A673 (cell line): ENCODE measurements around the gene FRMD5. TPM values are rescaled to one million over a fixed set of nuclear protein-coding genes. Genes with fewer than 3 reads are reported as not detected.

Experiments
- BruUV-seq: library from RNA; stranded (reverse); fragments of 400-500 nt; replicated peaks from 2 replicates; lab custom pipeline; 2021; lab: Mats Ljungman, UMichigan
- CTCF ChIA-PET: fragments of 300-600 bp; sonication (Branson Sonifier 250); formaldehyde crosslinking; loops from one replicate; lab custom pipeline; 2022; ENCODE audit warnings: antibody characterized with exemption; lab: Charles Lee
- POLR2A ChIA-PET: fragments of 300-600 bp; sonication (Branson Sonifier 250); formaldehyde crosslinking; loops from one replicate; lab custom pipeline; 2022; ENCODE audit warnings: antibody characterized with exemption; ENCODE audit not compliant: low non-redundant PET; lab: Charles Lee
- DNase-seq: peaks from one replicate; pipeline ENCODE4 v3.0.0-alpha.2; 2015; ENCODE audit warnings: low spot score
- H3K27ac ChIP-seq: fragments of 200-600 bp; sonication (generic); 2 replicates; pipeline ENCODE4 v1.5.1; 2016; ENCODE audit warnings: mixed run types, low read depth, mild to moderate bottlenecking, mixed read lengths, antibody characterized with exemption, low read length; ENCODE audit not compliant: poor library complexity, severe bottlenecking
- H3K27me3 ChIP-seq: fragments of 200-600 bp; sonication (generic); replicated peaks from 2 replicates; pipeline ENCODE4 v1.6.1; 2017; ENCODE audit warnings: mixed run types, low read depth, mild to moderate bottlenecking, mixed read lengths, antibody characterized with exemption, low read length; ENCODE audit not compliant: insufficient read depth, poor library complexity
- H3K36me3 ChIP-seq: fragments of 200-600 bp; sonication (generic); 2 replicates; pipeline ENCODE4 v1.6.1; 2016; ENCODE audit warnings: mixed run types, mild to moderate bottlenecking, mixed read lengths, antibody characterized with exemption, low read length; ENCODE audit not compliant: insufficient read depth, poor library complexity, severe bottlenecking
- H3K4me1 ChIP-seq: fragments of 200-600 bp; sonication (generic); 2 replicates; pipeline ENCODE4 v1.6.1; 2017; ENCODE audit warnings: mixed run types, mild to moderate bottlenecking, mixed read lengths, antibody characterized with exemption, low read length; ENCODE audit not compliant: insufficient read depth, poor library complexity, severe bottlenecking
- H3K4me3 ChIP-seq: fragments of 200-600 bp; sonication (generic); 2 replicates; pipeline ENCODE4 v1.5.1; 2016; ENCODE audit warnings: low read depth, mixed run types, mild to moderate bottlenecking, mixed read lengths, low read length; ENCODE audit not compliant: poor library complexity, severe bottlenecking
- H3K9me3 ChIP-seq: fragments of 200-600 bp; sonication (generic); 2 replicates; pipeline ENCODE4 v1.6.1; 2016; ENCODE audit warnings: mixed run types, low read depth, mild to moderate bottlenecking, mixed read lengths, antibody characterized with exemption, low read length; ENCODE audit not compliant: poor library complexity, severe bottlenecking
- EZH2 ChIP-seq: fragments of 200-600 bp; sonication (generic); IDR thresholded peaks from 2 replicates; pipeline ENCODE4 v1.6.1; 2017; ENCODE audit warnings: borderline replicate concordance, low read depth, mild to moderate bottlenecking, mixed read lengths, antibody characterized with exemption, low read length; ENCODE audit not compliant: poor library complexity, severe bottlenecking
- intact Hi-C: fragments of 100-400 bp; cut with micrococcal nuclease; formaldehyde crosslinking; loops from one replicate; pipeline ENCODE4 v1.10.0; 2022; ENCODE audit not compliant: unreplicated experiment
- total RNA-seq: library from RNA; stranded (reverse); gene quantifications from 2 replicates; pipeline ENCODE4 v1.2.3, GENCODE V29; 2021
- TF ChIP-seq, protein P1 (sequence below): fragments of 300-800, 200-600 bp; sonication (generic); conservative IDR thresholded peaks from 2 replicates; pipeline ENCODE4 v1.5.1; 2017; ENCODE audit warnings: low read depth, mild to moderate bottlenecking, antibody characterized with exemption, low read length, moderate library complexity, mixed read lengths

Gene FRMD5
- total RNA-seq, 1 experiment from 2014 or later = 2.6 TPM

GRCh38 chr15:43958861-43959330, 236.2 kb downstream of the FRMD5 start:
- no peaks in the 10 kb centered on the region for H3K36me3 ChIP-seq
- CTCF ChIA-PET = interaction anchor here (0.6 kb wide), 1 partner anchor 56 kb away, joined by 4 read pairs; no protein-coding TSS in a partner anchor
- DNase-seq = peak; percentile 4
- H3K4me3 ChIP-seq = no peak overlapping the region
- no TSS peak for BruUV-seq
- no peaks in the 10 kb centered on the region for H3K9me3 ChIP-seq
- no peaks in the 10 kb centered on the region for H3K4me1 ChIP-seq
- no peak overlapping the region for H3K27ac ChIP-seq
- intact Hi-C loops = no loop called here
- TF ChIP-seq, protein P1, sequence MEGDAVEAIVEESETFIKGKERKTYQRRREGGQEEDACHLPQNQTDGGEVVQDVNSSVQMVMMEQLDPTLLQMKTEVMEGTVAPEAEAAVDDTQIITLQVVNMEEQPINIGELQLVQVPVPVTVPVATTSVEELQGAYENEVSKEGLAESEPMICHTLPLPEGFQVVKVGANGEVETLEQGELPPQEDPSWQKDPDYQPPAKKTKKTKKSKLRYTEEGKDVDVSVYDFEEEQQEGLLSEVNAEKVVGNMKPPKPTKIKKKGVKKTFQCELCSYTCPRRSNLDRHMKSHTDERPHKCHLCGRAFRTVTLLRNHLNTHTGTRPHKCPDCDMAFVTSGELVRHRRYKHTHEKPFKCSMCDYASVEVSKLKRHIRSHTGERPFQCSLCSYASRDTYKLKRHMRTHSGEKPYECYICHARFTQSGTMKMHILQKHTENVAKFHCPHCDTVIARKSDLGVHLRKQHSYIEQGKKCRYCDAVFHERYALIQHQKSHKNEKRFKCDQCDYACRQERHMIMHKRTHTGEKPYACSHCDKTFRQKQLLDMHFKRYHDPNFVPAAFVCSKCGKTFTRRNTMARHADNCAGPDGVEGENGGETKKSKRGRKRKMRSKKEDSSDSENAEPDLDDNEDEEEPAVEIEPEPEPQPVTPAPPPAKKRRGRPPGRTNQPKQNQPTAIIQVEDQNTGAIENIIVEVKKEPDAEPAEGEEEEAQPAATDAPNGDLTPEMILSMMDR = no peak
- no peak for TF ChIP-seq EZH2
- H3K27me3 ChIP-seq = no peaks in the 10 kb centered on the region
- POLR2A ChIA-PET = no interaction called here

DNA sequence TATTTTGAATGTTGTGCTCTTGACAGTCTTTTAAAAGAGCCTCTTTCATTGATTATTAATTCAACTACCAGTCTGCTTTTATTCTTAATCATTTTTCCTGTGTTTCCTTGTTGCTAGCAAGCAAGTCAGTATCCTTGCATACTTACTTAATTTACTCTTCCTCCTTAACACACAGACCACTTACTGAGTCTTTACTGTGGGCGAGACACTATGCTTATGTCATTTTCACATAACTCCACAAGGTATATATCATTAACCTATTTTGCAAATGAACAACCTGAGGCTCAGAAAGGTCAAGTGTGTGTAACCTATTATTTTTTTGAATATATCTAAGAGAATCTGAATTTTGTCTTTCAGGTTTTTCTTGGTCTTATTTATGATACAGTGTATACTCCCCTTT, 237.3 kb downstream of the FRMD5 start:
- H3K27me3 ChIP-seq = no peaks in the 10 kb centered on the region
- no peaks in the 10 kb centered on the region for H3K4me1 ChIP-seq
- H3K27ac ChIP-seq = no peak overlapping the region
- ChIA-PET CTCF (no interaction called here), POLR2A (no interaction called here)
- no peak overlapping the region for H3K4me3 ChIP-seq
- no peaks in the 10 kb centered on the region for H3K36me3 ChIP-seq
- H3K9me3 ChIP-seq = no peaks in the 10 kb centered on the region
- no TSS peak for BruUV-seq
- TF ChIP-seq, protein P1 = no peak
- no peak for TF ChIP-seq EZH2
- no peak for DNase-seq
- intact Hi-C loops = no loop called here

DNA sequence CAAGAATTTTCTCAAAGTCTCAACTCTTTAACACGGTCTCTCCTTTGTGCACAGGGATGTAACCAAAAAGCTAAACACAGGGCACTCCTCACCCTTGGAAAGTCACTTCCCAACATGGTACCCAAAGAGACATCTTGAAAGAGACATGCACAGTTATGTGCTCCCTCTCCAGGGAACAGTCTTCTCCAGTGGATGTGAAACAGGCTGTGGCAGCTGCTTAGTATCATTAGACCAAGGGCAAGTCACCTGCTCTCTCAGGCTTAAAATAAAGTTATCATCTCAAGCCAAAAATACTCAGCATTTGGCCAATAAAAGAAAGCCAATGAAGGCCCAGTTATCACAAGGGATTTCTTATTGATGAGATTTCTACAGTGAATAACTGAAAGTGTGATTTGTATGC, 239.9 kb downstream of the FRMD5 start:
- DNase-seq = no peak
- intact Hi-C loops = no loop called here
- BruUV-seq = no TSS peak
- POLR2A ChIA-PET = no interaction called here
- Histone ChIP-seq H3K27ac (no peak overlapping the region), H3K36me3 (no peaks in the 10 kb centered on the region), H3K4me1 (no peaks in the 10 kb centered on the region), H3K9me3 (no peaks in the 10 kb centered on the region), H3K4me3 (no peak overlapping the region), H3K27me3 (no peaks in the 10 kb centered on the region)
- CTCF ChIA-PET = no interaction called here
- TF ChIP-seq, protein P1 = no peak
- no peak for TF ChIP-seq EZH2
